ENCODE data around the gene MARCO. TPM values are rescaled to one million over a fixed set of nuclear protein-coding genes. Genes with fewer than 3 reads are reported as not detected.

Gene MARCO
- total and polyA plus RNA-seq, 4 donors, result 21.8 to 113 (median 61.6) TPM

GRCh38 chr2:118994172-118994700 is 52.2 kb downstream of the MARCO start:
- TF ChIP-seq FOXA1 (IDR thresholded peaks at IDR 0.05), result no peak
- no peak for TF ChIP-seq ZBTB33 (IDR thresholded peaks at IDR 0.05)
- TF ChIP-seq SP1 (IDR thresholded peaks at IDR 0.05), result no peak
- TF ChIP-seq JUND (IDR thresholded peaks at IDR 0.05), result no peak
- no peak for TF ChIP-seq REST (IDR thresholded peaks at IDR 0.05)
- TF ChIP-seq, protein P1, sequence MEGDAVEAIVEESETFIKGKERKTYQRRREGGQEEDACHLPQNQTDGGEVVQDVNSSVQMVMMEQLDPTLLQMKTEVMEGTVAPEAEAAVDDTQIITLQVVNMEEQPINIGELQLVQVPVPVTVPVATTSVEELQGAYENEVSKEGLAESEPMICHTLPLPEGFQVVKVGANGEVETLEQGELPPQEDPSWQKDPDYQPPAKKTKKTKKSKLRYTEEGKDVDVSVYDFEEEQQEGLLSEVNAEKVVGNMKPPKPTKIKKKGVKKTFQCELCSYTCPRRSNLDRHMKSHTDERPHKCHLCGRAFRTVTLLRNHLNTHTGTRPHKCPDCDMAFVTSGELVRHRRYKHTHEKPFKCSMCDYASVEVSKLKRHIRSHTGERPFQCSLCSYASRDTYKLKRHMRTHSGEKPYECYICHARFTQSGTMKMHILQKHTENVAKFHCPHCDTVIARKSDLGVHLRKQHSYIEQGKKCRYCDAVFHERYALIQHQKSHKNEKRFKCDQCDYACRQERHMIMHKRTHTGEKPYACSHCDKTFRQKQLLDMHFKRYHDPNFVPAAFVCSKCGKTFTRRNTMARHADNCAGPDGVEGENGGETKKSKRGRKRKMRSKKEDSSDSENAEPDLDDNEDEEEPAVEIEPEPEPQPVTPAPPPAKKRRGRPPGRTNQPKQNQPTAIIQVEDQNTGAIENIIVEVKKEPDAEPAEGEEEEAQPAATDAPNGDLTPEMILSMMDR (IDR thresholded peaks at IDR 0.05; ENCODE audit: low read depth, low read length, missing input control), result no peak
- no peak for TF ChIP-seq YY1 (IDR thresholded peaks at IDR 0.05)
- no peak for TF ChIP-seq HNF4G (IDR thresholded peaks at IDR 0.05)
- no peak for TF ChIP-seq ATF3 (IDR thresholded peaks at IDR 0.05)
- TF ChIP-seq NR2F2 (IDR thresholded peaks at IDR 0.05), result no peak
- no peak for TF ChIP-seq EGR1 (IDR thresholded peaks at IDR 0.05; ENCODE audit: low read depth in 2 of 2)
- no peak for TF ChIP-seq TAF1 (conservative IDR thresholded peaks at IDR 0.05)
- TF ChIP-seq RXRA (IDR thresholded peaks at IDR 0.05), result no peak
- TF ChIP-seq GABPA (IDR thresholded peaks at IDR 0.05 in 1 of 2, conservative IDR thresholded peaks at IDR 0.05 in 1 of 2), result no peak
- TF ChIP-seq RAD21 (IDR thresholded peaks at IDR 0.05), result no peak
- TF ChIP-seq MAX (IDR thresholded peaks at IDR 0.05), result no peak
- no peak for TF ChIP-seq HNF4A (conservative IDR thresholded peaks at IDR 0.05)
- no peak for TF ChIP-seq FOXA2 (IDR thresholded peaks at IDR 0.05)
- no peaks in the 10 kb centered on the region for H3K36me3 ChIP-seq (ENCODE audit: control insufficient read depth in 4 of 4, insufficient read depth in 3 of 4, low read depth in 1 of 4, low read length in 3 of 4)
- H3K27me3 ChIP-seq (ENCODE audit: control insufficient read depth in 4 of 4, insufficient read depth in 4 of 4, low read length in 3 of 4), result no peaks in the 10 kb centered on the region
- H3K4me1 ChIP-seq (ENCODE audit: control insufficient read depth in 4 of 4, insufficient read depth in 4 of 4, low read length in 3 of 4), result no peaks in the 10 kb centered on the region
- WGBS, result 84% methylated on average over 14 of the region's 14 CpGs
- H3K9ac ChIP-seq (ENCODE audit: low read depth in 1 of 2, low read length in 2 of 2), result no peak overlapping the region
- no peak overlapping the region for H3K4me3 ChIP-seq (ENCODE audit: low read depth in 1 of 3, low read length in 3 of 3)
- H3K27ac ChIP-seq (ENCODE audit: low read depth in 1 of 2, low read length in 2 of 2), result no peak overlapping the region
- DNase-seq (ENCODE audit: low spot score), result no peak
- H3K9me3 ChIP-seq (ENCODE audit: control insufficient read depth in 4 of 4, low read length in 3 of 4), result peaks cover 0 to 6% (median 0%) of the 10 kb centered on the region in 4 donors
